OCI-LY1 (cell line): ENCODE data around the gene ARFGEF3.

Source experiments
- CTCF ChIP-seq: fragments of 200-600 bp; sonication (generic), shearing (Covaris generic); IDR thresholded peaks from 2 replicates; pipeline ENCODE4 v1.5.1; 2017; ENCODE audit warnings: mild to moderate bottlenecking, antibody characterized with exemption, low read length, moderate library complexity, mixed read lengths
- EZH2 ChIP-seq: fragments of 200-600 bp; sonication (generic), shearing (Covaris generic); IDR thresholded peaks from 2 replicates; pipeline ENCODE4 v1.8.0; 2017; ENCODE audit warnings: borderline replicate concordance, mixed run types, mild to moderate bottlenecking, antibody characterized with exemption, low read length, moderate library complexity, mixed read lengths

- TF ChIP-seq CTCF (no peak), EZH2 (no peak)
These were observed 179.4 kb downstream of the ARFGEF3 start for GRCh38 chr6:138341176-138341575.
